IMR-90 (cell line): ENCODE data around the gene EGFL8. TPM values are rescaled to one million over a fixed set of nuclear protein-coding genes. Genes with fewer than 3 reads are reported as not detected.

Experiments
- ATAC-seq: fragments of 200-7000 bp; cut with Tn5 transposase; 2 replicates; pipeline ENCODE4 v1.9.1; 2020; ENCODE audit warnings: low read depth, mild to moderate bottlenecking, moderate library complexity
- BruUV-seq: library from RNA; stranded (reverse); fragments of 400-500 nt; replicated peaks from 2 replicates; lab custom pipeline; 2021; lab: Mats Ljungman, UMichigan
- CTCF ChIA-PET: fragments of 300-600 bp; formaldehyde crosslinking; extraction: SDS; loops from one replicate; lab custom pipeline; 2021; ENCODE audit warnings: antibody characterized with exemption; lab: Yijun Ruan, JAX
- POLR2A ChIA-PET: fragments of 300-600 bp; sonication (Branson Sonifier 250); formaldehyde crosslinking; loops from one replicate; lab custom pipeline; 2022; ENCODE audit warnings: antibody characterized with exemption; ENCODE audit not compliant: unreplicated experiment; lab: Charles Lee
- DNase-seq: peaks from one replicate; pipeline ENCODE4 v3.0.0; 2013
- H2AFZ ChIP-seq: replicated peaks from 2 replicates; pipeline ENCODE3; 2013; ENCODE audit warnings: low read length, mild to moderate bottlenecking; ENCODE audit not compliant: poor library complexity
- H2AK5ac ChIP-seq: 2 replicates; pipeline ENCODE4 v1.6.1; 2013; ENCODE audit warnings: low read depth, low read length, inconsistent platforms
- H2AK9ac ChIP-seq: replicated peaks from 2 replicates; pipeline ENCODE3; 2013; ENCODE audit warnings: mild to moderate bottlenecking, low read depth, low read length, moderate library complexity; ENCODE audit not compliant: poor library complexity
- H2BK120ac ChIP-seq: 2 replicates; pipeline ENCODE4 v1.6.1; 2013; ENCODE audit warnings: low read depth, low read length, inconsistent platforms
- H2BK15ac ChIP-seq: 3 replicates; pipeline ENCODE4 v1.6.1; 2013; ENCODE audit warnings: low read depth, low read length, inconsistent platforms
- H2BK20ac ChIP-seq: 2 replicates; pipeline ENCODE4 v1.6.1; 2013; ENCODE audit warnings: low read depth, mild to moderate bottlenecking, inconsistent platforms, low read length, moderate library complexity
- H2BK5ac ChIP-seq: 2 replicates; pipeline ENCODE4 v1.6.1; 2013; ENCODE audit warnings: mild to moderate bottlenecking, low read depth, low read length, inconsistent platforms; ENCODE audit not compliant: poor library complexity, severe bottlenecking
- H3K14ac ChIP-seq: replicated peaks from 2 replicates; pipeline ENCODE4 v1.6.1; 2013; ENCODE audit warnings: low read depth, low read length, inconsistent platforms
- H3K18ac ChIP-seq: 2 replicates; pipeline ENCODE4 v1.6.1; 2013; ENCODE audit warnings: low read depth, low read length, control low read depth
- H3K23ac ChIP-seq: 2 replicates; pipeline ENCODE4 v1.6.1; 2013; ENCODE audit warnings: low read depth, low read length, inconsistent platforms
- H3K27ac ChIP-seq: 2 replicates; pipeline ENCODE4 v1.5.1; 2013; ENCODE audit warnings: mild to moderate bottlenecking, control low read depth, low read length; ENCODE audit not compliant: insufficient read depth
- H3K27me3 ChIP-seq: 2 replicates; pipeline ENCODE4 v1.6.1; 2013; ENCODE audit warnings: low read length; ENCODE audit not compliant: control insufficient read depth, insufficient read depth
- H3K36me3 ChIP-seq: 2 replicates; pipeline ENCODE4 v1.6.1; 2013; ENCODE audit warnings: low read length, mixed read lengths; ENCODE audit not compliant: control insufficient read depth, insufficient read depth
- H3K4ac ChIP-seq: 2 replicates; pipeline ENCODE4 v1.6.1; 2013; ENCODE audit warnings: low read depth, low read length, inconsistent platforms
- H3K4me1 ChIP-seq: 2 replicates; pipeline ENCODE4 v1.6.1; 2013; ENCODE audit warnings: low read length, mixed read lengths; ENCODE audit not compliant: control insufficient read depth, insufficient read depth
- H3K4me2 ChIP-seq: 2 replicates; pipeline ENCODE4 v1.6.1; 2013; ENCODE audit warnings: low read depth, mild to moderate bottlenecking, control low read depth, low read length, moderate library complexity
- H3K4me3 ChIP-seq: 2 replicates; pipeline ENCODE4 v1.5.1; 2013; ENCODE audit warnings: low read depth, mild to moderate bottlenecking, control low read depth, low read length, moderate library complexity; ENCODE audit not compliant: insufficient read depth
- H3K56ac ChIP-seq: 2 replicates; pipeline ENCODE4 v1.6.1; 2013; ENCODE audit warnings: low read length, inconsistent platforms; ENCODE audit not compliant: insufficient read depth; ENCODE audit errors: extremely low read depth
- H3K79me1 ChIP-seq, 2 experiments: 2 replicates each; pipeline ENCODE4 v1.6.1; 2013; ENCODE audit warnings: low read length in 2 of 2, inconsistent platforms in 1 of 2, low read depth in 1 of 2
- H3K9ac ChIP-seq: 2 replicates; pipeline ENCODE4 v1.6.1; 2013; ENCODE audit warnings: low read depth, low read length, control low read depth
- H3K9me1 ChIP-seq: 2 replicates; pipeline ENCODE4 v1.6.1; 2013; ENCODE audit warnings: low read length, inconsistent platforms; ENCODE audit not compliant: insufficient read depth
- H3K9me3 ChIP-seq: 2 replicates; pipeline ENCODE4 v1.6.1; 2013; ENCODE audit warnings: low read length; ENCODE audit not compliant: control insufficient read depth, insufficient read depth
- H4K20me1 ChIP-seq: 2 replicates; pipeline ENCODE4 v1.6.1; 2013; ENCODE audit warnings: low read length, inconsistent platforms; ENCODE audit not compliant: insufficient read depth
- H4K5ac ChIP-seq: 2 replicates; pipeline ENCODE4 v1.6.1; 2013; ENCODE audit warnings: mild to moderate bottlenecking, low read depth, low read length, control low read depth
- H4K8ac ChIP-seq, 2 experiments: 2 replicates each; pipeline ENCODE4 v1.6.1; 2013; ENCODE audit warnings: low read depth in 2 of 2, low read length in 2 of 2, control low read depth in 1 of 2, inconsistent platforms in 1 of 2
- H4K91ac ChIP-seq: 2 replicates; pipeline ENCODE4 v1.6.1; 2013; ENCODE audit warnings: low read depth, low read length, inconsistent platforms; ENCODE audit not compliant: insufficient read depth
- BHLHE40 ChIP-seq: fragments of 150-350 bp; IDR thresholded peaks from 2 replicates; pipeline ENCODE4 v1.6.1; 2016; ENCODE audit warnings: mild to moderate bottlenecking, low read depth, low read length
- CHD1 ChIP-seq: IDR thresholded peaks from 2 replicates; pipeline ENCODE4 v1.6.1; 2012; ENCODE audit warnings: low read depth, low read length, improper control_type of control experiment
- FOS ChIP-seq: fragments of 150-350 bp; IDR thresholded peaks from 2 replicates; pipeline ENCODE4 v1.6.1; 2016; ENCODE audit warnings: low read depth, low read length
- NFE2L2 ChIP-seq: fragments of 150-350 bp; IDR thresholded peaks from 2 replicates; pipeline ENCODE4 v1.6.1; 2016; ENCODE audit warnings: low read depth, mild to moderate bottlenecking, low read length
- RCOR1 ChIP-seq: IDR thresholded peaks from 2 replicates; pipeline ENCODE4 v1.6.1; 2012; ENCODE audit warnings: mild to moderate bottlenecking, low read length, improper control_type of control experiment; ENCODE audit not compliant: insufficient replicate concordance
- WGBS, 2 experiments: methylation state at CpG; one replicate each; pipeline versions ENCODE4 v1.1.5 to v1.1.7; 2013; ENCODE audit warnings: missing lambda C conversion rate in 2 of 2; ENCODE audit not compliant: insufficient read length in 1 of 2; ENCODE audit errors: extremely low coverage in 2 of 2; 5-methylcytosine and 5-hydroxymethylcytosine counted together
- dilution Hi-C: fragments of 300-500 bp; cut with HindIII; formaldehyde crosslinking; loops from one replicate; pipeline ENCODE4 v1.14.3; 2018; ENCODE audit warnings: low sequenced_read_pairs; ENCODE audit not compliant: unreplicated experiment
- in situ Hi-C: fragments of 300-500 bp; cut with MboI; formaldehyde crosslinking; loops from 3 replicates; pipeline ENCODE4 v1.14.3; 2019; ENCODE audit warnings: low sequenced_read_pairs, inconsistent platforms, mixed read lengths
- intact Hi-C: fragments of 100-400 bp; cut with micrococcal nuclease; formaldehyde crosslinking; loops from 2 replicates; pipeline ENCODE4 v1.10.0; 2022
- polyA plus RNA-seq, 3 experiments: library from polyadenylated mRNA; depleted of rRNA; stranded (reverse); fragments of >200 nt; gene quantifications; 2 replicates each; pipeline ENCODE4 v1.2.3, GENCODE V29; 2012; ENCODE audit warnings: low replicate concordance in 1 of 3
- total RNA-seq: library from RNA; depleted of rRNA; stranded (reverse); fragments of >200 nt; gene quantifications from 2 replicates; pipeline ENCODE4 v1.2.3, GENCODE V29; 2012

The EGFL8 gene
- total and polyA plus RNA-seq, 2 of the 4 experiments (the other 2 are of a cell fraction) = 0.18 to 4.7 TPM

GRCh38 chr6:32198345-32198696 lies 33.9 kb downstream of the EGFL8 start:
- peaks cover 16% of the 10 kb centered on the region for H3K9me1 ChIP-seq
- H3K27me3 ChIP-seq = peaks cover 7% of the 10 kb centered on the region; the same call in 1 of the 2 replicates
- no peak overlapping the region for H4K8ac ChIP-seq
- DNase-seq = no peak
- H3K18ac ChIP-seq = no peak overlapping the region
- H3K27ac ChIP-seq = no peak overlapping the region
- H4K91ac ChIP-seq = no peak overlapping the region
- no peaks in the 10 kb centered on the region for H3K9me3 ChIP-seq
- H2BK20ac ChIP-seq = no peak overlapping the region
- H3K4me1 ChIP-seq = peaks cover 3% of the 10 kb centered on the region; the same call in 1 of the 2 replicates
- H4K20me1 ChIP-seq = no peaks in the 10 kb centered on the region
- no peak overlapping the region for H2AFZ ChIP-seq
- in situ Hi-C loops (loop anchor here (25.0 kb wide), 1 partner anchor 764 kb away; the partner anchor contains the start of genes BRD2 and HLA-DMA), dilution Hi-C loops (no loop called here), intact Hi-C loops (loop anchor here (1.0 kb wide), 1 partner anchor 53 kb away; no protein-coding TSS in a partner anchor)
- no peak overlapping the region for H2AK9ac ChIP-seq
- no peak for ATAC-seq
- H2BK5ac ChIP-seq = no peak overlapping the region
- no peak overlapping the region for H3K4me3 ChIP-seq
- no peak overlapping the region for H2AK5ac ChIP-seq
- no peak overlapping the region for H4K5ac ChIP-seq
- H3K4me2 ChIP-seq = no peak overlapping the region
- no peak overlapping the region for H3K56ac ChIP-seq
- H3K14ac ChIP-seq = no peak overlapping the region
- no peak overlapping the region for H3K4ac ChIP-seq
- TF ChIP-seq BHLHE40 = no peak
- TF ChIP-seq FOS = no peak
- TF ChIP-seq RCOR1 = no peak
- TF ChIP-seq NFE2L2 = no peak
- no peak for TF ChIP-seq CHD1
- POLR2A ChIA-PET = no interaction called here
- CTCF ChIA-PET = no interaction called here
- H3K9ac ChIP-seq = no peak overlapping the region
- no peak overlapping the region for H2BK120ac ChIP-seq
- no peak overlapping the region for H2BK15ac ChIP-seq
- no CpG with 5 or more reads among the region's 3 CpGs for WGBS, 2 experiments
- peaks cover 6 to 18% of the 10 kb centered on the region in 2 experiments for H3K79me1 ChIP-seq
- H3K23ac ChIP-seq = no peak overlapping the region
- BruUV-seq = no TSS peak
- H3K36me3 ChIP-seq = no peaks in the 10 kb centered on the region
